ENCODE results near the gene CABP5. TPM values are rescaled to one million over a fixed set of nuclear protein-coding genes. Genes with fewer than 3 reads are reported as not detected.

CABP5 gene
- total RNA-seq, 1 donor from 2014 or later = not detected

Other genes with a start within 250 kb of the CABP5 start
- not detected for gene TPRX1, start 239.5 kb downstream of the CABP5 start, total RNA-seq
- not detected for gene CRX, start 222.1 kb downstream of the CABP5 start, total RNA-seq
- not detected for gene TPRX2, start 184.8 kb downstream of the CABP5 start, total RNA-seq
- gene SULT2A1, start 157.8 kb downstream of the CABP5 start, total RNA-seq = not detected
- not detected for gene BSPH1, start 51.9 kb downstream of the CABP5 start, total RNA-seq
- gene ELSPBP1, start 49.4 kb downstream of the CABP5 start, total RNA-seq = not detected
- 61.8 TPM for gene PLA2G4C, start 66.7 kb upstream of the CABP5 start, total RNA-seq
- gene LIG1, start 126.3 kb upstream of the CABP5 start, total RNA-seq = 5.2 TPM
- 6.9 TPM for gene ZSWIM9, start 126.6 kb upstream of the CABP5 start, total RNA-seq
- 26.1 TPM for gene CARD8, start 211.8 kb upstream of the CABP5 start, total RNA-seq
- gene ZNF114, start 226.0 kb upstream of the CABP5 start, total RNA-seq = 0.35 TPM